GM12892 (cell line): ENCODE data around the gene WDR64.

Source experiments
- DNase-seq: peaks from one replicate; pipeline ENCODE4 v3.0.0; 2011; ENCODE audit not compliant: insufficient read length
- FAIRE-seq: peaks from 2 replicates; lab custom pipeline; 2011; peaks lifted over from hg19 to GRCh38; lab: Jason Lieb, UNC
- POLR2A ChIP-seq: IDR thresholded peaks from 2 replicates; pipeline ENCODE4 v1.6.1; 2011; ENCODE audit warnings: low read depth, low read length, control low read depth
- POLR2AphosphoS5 ChIP-seq: IDR thresholded peaks from 2 replicates; pipeline ENCODE4 v1.6.1; 2011; ENCODE audit warnings: low read depth, low read length, control low read depth
- TAF1 ChIP-seq: IDR thresholded peaks from 2 replicates; pipeline ENCODE4 v1.6.1; 2011; ENCODE audit warnings: low read depth, mild to moderate bottlenecking, control low read depth, low read length, borderline replicate concordance

The WDR64 gene

GRCh38 chr1:241849345-241849695 is 197.2 kb downstream of the WDR64 start:
- no peak for TF ChIP-seq TAF1
- no peak for TF ChIP-seq POLR2A
- TF ChIP-seq POLR2AphosphoS5 = no peak
- FAIRE-seq (peak; percentile 17), DNase-seq (no peak)
